OCI-LY3 (cell line): Measurements from ENCODE around the gene LARGE2.

ENCODE experiments used
- H2AFZ ChIP-seq: fragments of 200-600, 300-600 bp; shearing (Covaris generic); 2 replicates; pipeline ENCODE4 v1.6.0; 2014; ENCODE audit warnings: antibody characterized with exemption, low read depth, low read length
- H3K27ac ChIP-seq: fragments of 200-600, 300-600 bp; sonication (generic); 2 replicates; pipeline ENCODE4 v1.5.1; 2014; ENCODE audit warnings: mild to moderate bottlenecking, low read length, moderate library complexity, mixed read lengths
- H3K27me3 ChIP-seq: fragments of 200-600, 300-600 bp; sonication (generic); 2 replicates; pipeline ENCODE4 v1.6.1; 2014; ENCODE audit warnings: low read depth, low read length, mixed read lengths
- H3K36me3 ChIP-seq: fragments of 200-600, 300-600 bp; sonication (generic); replicated peaks from 2 replicates; pipeline ENCODE3; 2014; ENCODE audit warnings: low read depth, low read length, mixed read lengths
- H3K4me1 ChIP-seq: fragments of 300-600, 200-600 bp; sonication (generic); 2 replicates; pipeline ENCODE4 v1.6.1; 2014; ENCODE audit warnings: low read length, mixed read lengths
- H3K4me2 ChIP-seq: fragments of 200-600, 300-600 bp; sonication (generic); 2 replicates; pipeline ENCODE4 v1.6.1; 2014; ENCODE audit warnings: low read length, mixed read lengths
- H3K4me3 ChIP-seq: fragments of 300-600, 200-600 bp; sonication (generic); 2 replicates; pipeline ENCODE4 v1.5.1; 2014; ENCODE audit warnings: antibody characterized with exemption, mild to moderate bottlenecking, low read length, moderate library complexity
- H3K79me2 ChIP-seq: fragments of 300-600, 200-600 bp; shearing (Covaris generic); 2 replicates; pipeline ENCODE4 v1.6.1; 2014; ENCODE audit warnings: mild to moderate bottlenecking, low read length, mixed read lengths
- H3K9ac ChIP-seq: fragments of 300-600, 200-600 bp; shearing (Covaris generic); 2 replicates; pipeline ENCODE4 v1.6.0; 2014; ENCODE audit warnings: mild to moderate bottlenecking, low read length, moderate library complexity
- H3K9me3 ChIP-seq: fragments of 200-600, 300-600 bp; shearing (Covaris generic); 2 replicates; pipeline ENCODE4 v1.6.1; 2014; ENCODE audit warnings: low read length, mixed read lengths; ENCODE audit not compliant: insufficient read depth
- H4K20me1 ChIP-seq: fragments of 200-600, 300-600 bp; sonication (generic); 2 replicates; pipeline ENCODE4 v1.6.1; 2016; ENCODE audit warnings: low read length, mixed read lengths; ENCODE audit not compliant: insufficient read depth
- EZH2phosphoT487 ChIP-seq: fragments of 200-600 bp; shearing (Covaris generic); IDR thresholded peaks from 2 replicates; pipeline ENCODE4 v1.6.1; 2018; ENCODE audit warnings: antibody characterized with exemption, mixed run types, low read depth
- TF ChIP-seq, protein P1 (sequence below): fragments of 200-600, 300-600 bp; sonication (generic); IDR thresholded peaks from 2 replicates; pipeline ENCODE4 v1.5.1; 2014; ENCODE audit warnings: antibody characterized with exemption, low read length, low read depth

LARGE2 gene

DNA sequence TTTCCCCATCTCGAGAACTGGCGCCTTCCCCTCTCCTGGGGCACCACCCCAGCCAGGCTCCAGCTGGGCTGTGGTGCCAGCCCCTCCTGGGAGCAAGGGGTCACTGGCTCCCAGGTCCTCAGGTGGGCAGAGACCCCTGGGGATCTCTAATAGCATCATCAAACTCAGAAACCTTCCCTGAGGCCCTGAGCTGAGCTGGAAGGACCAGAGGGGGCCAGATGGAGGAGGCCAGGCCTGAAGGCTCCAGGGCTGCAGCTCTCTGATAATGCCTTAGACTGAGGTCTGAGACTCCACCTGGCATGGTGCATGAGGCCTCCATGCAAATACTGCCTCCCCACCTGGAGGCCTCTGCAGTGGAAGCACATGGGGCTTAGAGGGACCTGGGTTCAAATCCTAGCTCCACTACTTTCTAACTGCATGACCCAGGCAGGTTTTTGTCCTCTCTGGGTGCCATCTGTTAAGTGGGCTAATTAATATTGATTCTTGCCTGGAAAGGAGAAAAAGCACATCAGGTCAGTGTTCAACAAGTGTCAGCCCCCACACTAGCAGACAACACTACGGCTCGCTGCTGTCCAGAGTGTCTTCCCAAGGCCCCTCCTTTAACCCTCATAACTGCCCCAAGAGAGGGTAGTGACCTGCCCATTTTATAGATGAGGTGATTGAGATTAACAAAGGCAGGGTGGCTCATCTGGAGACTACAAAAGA, 35.5 kb upstream of the LARGE2 start:
- Histone ChIP-seq H4K20me1 (peaks cover 27% of the 10 kb centered on the region), H3K27me3 (no peaks in the 10 kb centered on the region), H3K36me3 (peaks cover 1% of the 10 kb centered on the region), H3K9ac (no peak overlapping the region), H2AFZ (no peak overlapping the region), H3K79me2 (no peaks in the 10 kb centered on the region), H3K9me3 (no peaks in the 10 kb centered on the region), H3K27ac (no peak overlapping the region), H3K4me1 (no peaks in the 10 kb centered on the region), H3K4me3 (no peak overlapping the region), H3K4me2 (no peak overlapping the region)
- TF ChIP-seq EZH2phosphoT487, result no peak
- TF ChIP-seq, protein P1, sequence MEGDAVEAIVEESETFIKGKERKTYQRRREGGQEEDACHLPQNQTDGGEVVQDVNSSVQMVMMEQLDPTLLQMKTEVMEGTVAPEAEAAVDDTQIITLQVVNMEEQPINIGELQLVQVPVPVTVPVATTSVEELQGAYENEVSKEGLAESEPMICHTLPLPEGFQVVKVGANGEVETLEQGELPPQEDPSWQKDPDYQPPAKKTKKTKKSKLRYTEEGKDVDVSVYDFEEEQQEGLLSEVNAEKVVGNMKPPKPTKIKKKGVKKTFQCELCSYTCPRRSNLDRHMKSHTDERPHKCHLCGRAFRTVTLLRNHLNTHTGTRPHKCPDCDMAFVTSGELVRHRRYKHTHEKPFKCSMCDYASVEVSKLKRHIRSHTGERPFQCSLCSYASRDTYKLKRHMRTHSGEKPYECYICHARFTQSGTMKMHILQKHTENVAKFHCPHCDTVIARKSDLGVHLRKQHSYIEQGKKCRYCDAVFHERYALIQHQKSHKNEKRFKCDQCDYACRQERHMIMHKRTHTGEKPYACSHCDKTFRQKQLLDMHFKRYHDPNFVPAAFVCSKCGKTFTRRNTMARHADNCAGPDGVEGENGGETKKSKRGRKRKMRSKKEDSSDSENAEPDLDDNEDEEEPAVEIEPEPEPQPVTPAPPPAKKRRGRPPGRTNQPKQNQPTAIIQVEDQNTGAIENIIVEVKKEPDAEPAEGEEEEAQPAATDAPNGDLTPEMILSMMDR, result no peak

DNA sequence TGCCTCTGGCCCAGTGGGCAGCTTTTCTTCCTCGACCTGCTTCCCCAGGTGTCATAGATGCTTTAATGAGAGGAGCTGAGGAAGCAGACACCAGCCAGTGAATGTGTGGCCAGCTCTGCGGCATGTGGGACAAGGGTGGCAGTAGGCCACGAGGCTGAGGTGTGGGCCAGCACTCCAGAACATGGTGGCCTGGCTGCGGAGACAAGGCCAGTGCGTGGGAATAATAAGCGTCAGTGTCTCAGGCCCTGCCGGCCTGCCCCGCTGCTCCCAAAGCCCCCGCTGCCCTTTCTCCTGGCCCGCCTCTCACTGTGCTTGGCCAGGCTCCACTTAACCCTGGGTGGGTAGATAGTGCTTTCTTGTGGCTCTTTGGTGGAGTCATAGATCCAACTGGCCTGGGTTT, 34.9 kb upstream of the LARGE2 start:
- Histone ChIP-seq H3K9me3 (no peaks in the 10 kb centered on the region), H3K4me2 (no peak overlapping the region)

DNA sequence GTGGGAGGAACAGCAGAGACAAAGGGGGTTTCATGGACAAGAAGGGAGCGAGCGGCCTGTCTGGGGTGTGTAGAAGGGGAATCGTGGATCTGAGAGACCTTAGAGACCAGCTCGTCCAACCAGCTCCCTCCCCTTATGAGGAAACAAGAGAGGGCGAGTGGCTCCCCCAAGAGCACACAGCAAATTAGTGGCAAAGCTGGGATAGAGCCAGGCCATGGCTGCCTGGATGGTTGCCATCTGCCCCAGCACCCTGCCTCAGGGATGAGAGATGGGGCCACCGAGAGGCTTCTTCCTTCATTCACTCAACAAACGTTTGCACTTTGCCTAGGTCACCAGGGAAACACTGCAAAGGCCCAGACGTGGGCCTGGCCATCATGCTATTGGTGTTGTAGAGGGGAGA, 32.9 kb upstream of the LARGE2 start:
- Histone ChIP-seq H2AFZ (no peak overlapping the region), H3K36me3 (no peaks in the 10 kb centered on the region), H3K9ac (no peak overlapping the region), H3K27me3 (no peaks in the 10 kb centered on the region), H4K20me1 (peaks cover 10% of the 10 kb centered on the region), H3K4me2 (no peak overlapping the region), H3K79me2 (no peaks in the 10 kb centered on the region), H3K4me1 (no peaks in the 10 kb centered on the region), H3K9me3 (no peaks in the 10 kb centered on the region), H3K4me3 (no peak overlapping the region), H3K27ac (no peak overlapping the region)
- TF ChIP-seq EZH2phosphoT487, result no peak
- TF ChIP-seq, protein P1, result no peak

More for the DNA sequence above, 34.9 kb upstream of the LARGE2 start:
- Histone ChIP-seq H3K27ac (no peak overlapping the region), H3K9ac (no peak overlapping the region), H4K20me1 (peaks cover 27% of the 10 kb centered on the region), H3K79me2 (no peaks in the 10 kb centered on the region), H3K27me3 (no peaks in the 10 kb centered on the region), H3K4me1 (no peaks in the 10 kb centered on the region), H3K36me3 (no peaks in the 10 kb centered on the region), H2AFZ (no peak overlapping the region), H3K4me3 (no peak overlapping the region)
- TF ChIP-seq, protein P1, result no peak
- no peak for TF ChIP-seq EZH2phosphoT487

DNA sequence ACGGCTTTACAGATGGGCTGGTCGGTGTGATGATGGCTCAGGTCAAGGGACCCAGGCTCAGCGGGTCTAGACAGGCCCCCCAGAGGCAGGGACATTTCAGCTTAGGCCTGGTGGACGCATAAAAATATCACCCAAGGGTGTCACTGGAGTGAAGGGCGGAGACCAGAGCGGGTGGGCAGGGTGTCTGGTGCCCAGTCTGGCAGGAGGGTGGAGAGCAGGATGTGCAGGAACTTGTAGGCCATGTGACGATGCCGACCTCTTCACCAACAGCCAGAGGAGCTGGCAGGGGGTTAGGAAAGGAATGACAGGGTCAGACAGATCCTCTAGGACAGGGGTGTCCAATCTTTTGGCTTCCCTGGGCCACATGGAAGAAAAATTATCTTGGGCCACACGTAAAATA, 32.5 kb upstream of the LARGE2 start:
- H3K4me2 ChIP-seq, result no peak overlapping the region
- H3K9me3 ChIP-seq, result no peaks in the 10 kb centered on the region
- H3K4me3 ChIP-seq, result no peak overlapping the region
- TF ChIP-seq, protein P1, result no peak
- TF ChIP-seq EZH2phosphoT487, result no peak
- H3K27ac ChIP-seq, result no peak overlapping the region
- H3K36me3 ChIP-seq, result no peaks in the 10 kb centered on the region
- H2AFZ ChIP-seq, result no peak overlapping the region
- no peaks in the 10 kb centered on the region for H3K4me1 ChIP-seq
- no peak overlapping the region for H3K9ac ChIP-seq
- H3K27me3 ChIP-seq, result no peaks in the 10 kb centered on the region
- H4K20me1 ChIP-seq, result peaks cover 6% of the 10 kb centered on the region
- H3K79me2 ChIP-seq, result no peaks in the 10 kb centered on the region
